ENCODE results near the gene RECK.

Gene RECK

DNA sequence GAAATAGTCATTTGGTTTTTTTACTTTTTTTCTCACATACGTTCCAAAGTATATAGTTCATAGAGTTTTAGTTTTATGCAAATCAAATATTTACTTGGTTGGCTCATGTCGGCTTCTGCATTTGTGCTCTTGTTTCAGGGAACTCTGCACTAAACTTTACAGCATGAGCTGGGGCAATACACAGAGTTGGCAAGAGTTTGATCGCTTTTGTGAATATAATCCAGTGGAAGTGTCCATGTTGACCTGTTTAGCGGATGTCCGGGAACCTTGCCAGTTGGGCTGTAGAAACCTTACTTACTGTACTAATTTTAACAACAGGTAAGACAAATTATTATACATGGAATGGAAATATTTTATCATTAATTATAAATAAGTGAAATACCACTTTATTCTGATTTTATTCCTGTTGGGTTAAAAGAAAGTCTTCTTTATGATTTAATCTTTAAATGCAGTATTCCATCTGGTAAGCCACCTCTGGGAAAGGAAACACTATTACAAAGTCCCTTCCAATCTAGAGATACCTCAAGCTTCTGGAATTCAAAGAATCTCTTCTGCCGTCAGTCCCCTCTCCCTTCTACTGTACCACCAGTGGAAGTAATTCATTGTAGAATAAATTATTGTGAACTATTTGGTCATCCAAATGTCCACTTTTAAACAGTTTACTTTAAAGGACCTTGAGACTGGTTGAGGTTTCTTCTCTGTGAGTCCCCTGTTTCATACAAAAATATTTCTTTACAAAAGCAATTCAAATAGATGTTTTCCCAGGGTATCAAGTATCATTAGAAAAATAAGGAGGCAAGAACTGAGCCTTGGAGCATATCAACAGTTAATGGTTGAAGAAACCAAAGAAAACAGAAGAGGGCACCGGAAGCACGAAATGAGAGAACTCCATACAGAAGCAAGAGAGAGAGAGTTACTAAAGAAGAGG lies 54.6 kb downstream of the RECK start:
- POLR2A ChIA-PET = no interaction called here
- DNase-seq (ENCODE audit: extremely low spot score) = no peak
- CTCF ChIA-PET = interaction anchor here (0.9 to 4.5 kb wide), 3 partner anchors 11 to 13 kb away, joined by 3 to 27 read pairs (median 12); no protein-coding TSS in a partner anchor
- TF ChIP-seq CTCF (IDR thresholded peaks at IDR 0.05; ENCODE audit: control extremely low read depth, extremely low read depth, low read depth, missing control alignments) = no peak

DNA sequence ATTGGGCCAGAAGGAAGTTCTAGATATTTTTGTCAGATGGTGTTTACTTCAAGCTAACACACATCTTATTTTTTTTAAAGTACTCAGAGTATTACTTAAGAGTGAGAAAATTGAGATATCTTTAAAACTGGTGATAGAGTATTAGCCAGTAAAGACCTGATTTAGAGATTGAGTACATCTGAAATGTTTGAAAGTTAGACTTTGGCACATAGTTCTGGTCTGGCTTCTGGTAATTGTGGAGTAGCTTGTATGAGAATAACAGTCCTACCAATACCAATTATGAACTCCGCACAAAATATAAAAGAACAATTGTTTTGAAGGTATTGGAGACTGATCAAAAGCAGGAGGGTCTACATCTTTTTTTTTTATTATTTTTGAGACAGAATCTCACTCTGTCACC lies 55.3 kb downstream of the RECK start:
- CTCF ChIA-PET = interaction anchor here (0.9 to 1.8 kb wide), 5 partner anchors 10 to 98 kb away, joined by 3 to 12 read pairs (median 3); partner anchors contain the start of gene CLTA

GRCh38 chr9:36092509-36093215 lies 55.9 kb downstream of the RECK start:
- POLR2A ChIA-PET = interaction anchor here (0.6 kb wide), 1 partner anchor 20 kb away, joined by 3 read pairs; no protein-coding TSS in a partner anchor

More for the DNA sequence above, 55.3 kb downstream of the RECK start:
- POLR2A ChIA-PET = interaction anchor here (0.6 kb wide), 1 partner anchor 21 kb away, joined by 3 read pairs; no protein-coding TSS in a partner anchor
- DNase-seq (ENCODE audit: extremely low spot score) = no peak
- TF ChIP-seq CTCF (IDR thresholded peaks at IDR 0.05; ENCODE audit: control extremely low read depth, extremely low read depth, low read depth, missing control alignments) = no peak

DNA sequence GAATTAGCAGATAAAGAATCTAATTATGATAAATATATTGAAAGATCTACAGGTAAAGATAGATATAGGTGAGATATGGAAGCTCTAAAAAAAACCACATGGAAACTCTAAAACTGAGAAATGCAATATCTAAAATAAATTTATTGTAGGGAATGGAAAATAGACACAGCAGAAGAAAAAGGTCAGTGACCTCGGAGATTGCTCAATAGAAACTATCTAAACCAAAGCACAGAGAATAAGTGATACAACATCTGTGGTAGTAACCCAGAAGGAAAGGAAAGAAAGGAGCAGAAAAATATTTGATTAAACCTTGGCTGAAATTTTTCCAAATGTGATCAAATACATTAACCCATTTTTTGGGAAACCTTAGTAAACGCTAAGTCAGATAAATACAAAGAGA lies 56.7 kb downstream of the RECK start:
- CTCF ChIA-PET = interaction anchor here (0.7 to 1.8 kb wide), 5 partner anchors 9 to 267 kb away, joined by 3 to 12 read pairs (median 3); no protein-coding TSS in a partner anchor
- no peak for TF ChIP-seq CTCF (IDR thresholded peaks at IDR 0.05; ENCODE audit: control extremely low read depth, extremely low read depth, low read depth, missing control alignments)
- POLR2A ChIA-PET = no interaction called here
- DNase-seq (ENCODE audit: extremely low spot score) = no peak

More at GRCh38 chr9:36092509-36093215, 55.9 kb downstream of the RECK start:
- peak; percentile 62 for DNase-seq (ENCODE audit: extremely low spot score)
- CTCF ChIA-PET = interaction anchor here (0.7 to 1.8 kb wide), 7 partner anchors 9 to 266 kb away, joined by 3 to 12 read pairs (median 3); partner anchors contain the start of gene CLTA
- TF ChIP-seq CTCF (IDR thresholded peaks at IDR 0.05; ENCODE audit: control extremely low read depth, extremely low read depth, low read depth, missing control alignments) = no peak

- CTCF ChIA-PET = interaction anchor here (0.9 to 11.4 kb wide), 5 partner anchors 15 to 91 kb away, joined by 4 to 262 read pairs (median 44); partner anchors contain the start of genes CCIN and CLTA
- POLR2A ChIA-PET = no interaction called here
- no peak for DNase-seq (ENCODE audit: extremely low spot score)
- no peak for TF ChIP-seq CTCF (IDR thresholded peaks at IDR 0.05; ENCODE audit: control extremely low read depth, extremely low read depth, low read depth, missing control alignments)
Measured at GRCh38 chr9:36099718-36100117, 63.0 kb downstream of the RECK start.

- TF ChIP-seq CTCF (IDR thresholded peaks at IDR 0.05; ENCODE audit: control extremely low read depth, extremely low read depth, low read depth, missing control alignments) = no peak
- POLR2A ChIA-PET = no interaction called here
- no peak for DNase-seq (ENCODE audit: extremely low spot score)
- CTCF ChIA-PET = interaction anchor here (0.9 to 11.4 kb wide), 7 partner anchors 14 to 229 kb away, joined by 4 to 262 read pairs (median 34); partner anchors contain the start of genes CCIN and CLTA
Measured at GRCh38 chr9:36100532-36100931, 63.8 kb downstream of the RECK start.

All from GM10248 (cell line).